KMS-11 (cell line): ENCODE results near the gene NPB.

Experiments
- H2AFZ ChIP-seq: fragments of 200-600 bp; sonication (generic); 2 replicates; pipeline ENCODE4 v1.6.1; 2016; ENCODE audit warnings: antibody characterized with exemption, mixed run types, low read depth
- H3K27ac ChIP-seq: fragments of 200-600 bp; sonication (generic); 2 replicates; pipeline ENCODE4 v1.6.1; 2016; ENCODE audit warnings: mild to moderate bottlenecking, mixed run types
- H3K27me3 ChIP-seq: fragments of 200-600 bp; sonication (generic); 2 replicates; pipeline ENCODE4 v1.6.1; 2017; ENCODE audit warnings: mild to moderate bottlenecking, low read depth, mixed run types, moderate library complexity; ENCODE audit not compliant: insufficient read depth
- H3K36me3 ChIP-seq: fragments of 200-600 bp; sonication (generic); 2 replicates; pipeline ENCODE4 v1.6.1; 2017; ENCODE audit warnings: mild to moderate bottlenecking, mixed run types; ENCODE audit not compliant: insufficient read depth
- H3K4me1 ChIP-seq: fragments of 200-600 bp; sonication (generic); 2 replicates; pipeline ENCODE4 v1.6.1; 2016; ENCODE audit warnings: mild to moderate bottlenecking, low read depth, mixed run types; ENCODE audit not compliant: poor library complexity, severe bottlenecking
- H3K4me2 ChIP-seq: fragments of 200-600 bp; sonication (generic); 2 replicates; pipeline ENCODE4 v1.7.0; 2016; ENCODE audit warnings: mild to moderate bottlenecking, mixed run types
- H3K4me3 ChIP-seq: fragments of 200-600 bp; sonication (generic); IDR thresholded peaks from 2 replicates; pipeline ENCODE4 v1.6.1; 2017; ENCODE audit warnings: low read depth, low read length, mixed read lengths; ENCODE audit not compliant: insufficient read depth
- H3K79me2 ChIP-seq: fragments of 200-600 bp; sonication (generic); 2 replicates; pipeline ENCODE4 v1.6.1; 2016; ENCODE audit warnings: low read depth, mixed run types; ENCODE audit not compliant: insufficient read depth
- H3K9ac ChIP-seq: fragments of 200-600 bp; sonication (generic); 2 replicates; pipeline ENCODE4 v1.6.1; 2016; ENCODE audit warnings: mild to moderate bottlenecking, mixed run types
- H4K20me1 ChIP-seq: fragments of 200-600 bp; sonication (generic); 2 replicates; pipeline ENCODE4 v1.6.1; 2016; ENCODE audit warnings: mild to moderate bottlenecking, mixed run types; ENCODE audit not compliant: insufficient read depth
- TF ChIP-seq, protein P1 (sequence below): fragments of 200-600 bp; sonication (generic); conservative IDR thresholded peaks from 2 replicates; pipeline ENCODE4 v1.6.1; 2017; ENCODE audit warnings: low read depth, mild to moderate bottlenecking, antibody characterized with exemption, low read length, moderate library complexity, mixed read lengths

Gene NPB

DNA sequence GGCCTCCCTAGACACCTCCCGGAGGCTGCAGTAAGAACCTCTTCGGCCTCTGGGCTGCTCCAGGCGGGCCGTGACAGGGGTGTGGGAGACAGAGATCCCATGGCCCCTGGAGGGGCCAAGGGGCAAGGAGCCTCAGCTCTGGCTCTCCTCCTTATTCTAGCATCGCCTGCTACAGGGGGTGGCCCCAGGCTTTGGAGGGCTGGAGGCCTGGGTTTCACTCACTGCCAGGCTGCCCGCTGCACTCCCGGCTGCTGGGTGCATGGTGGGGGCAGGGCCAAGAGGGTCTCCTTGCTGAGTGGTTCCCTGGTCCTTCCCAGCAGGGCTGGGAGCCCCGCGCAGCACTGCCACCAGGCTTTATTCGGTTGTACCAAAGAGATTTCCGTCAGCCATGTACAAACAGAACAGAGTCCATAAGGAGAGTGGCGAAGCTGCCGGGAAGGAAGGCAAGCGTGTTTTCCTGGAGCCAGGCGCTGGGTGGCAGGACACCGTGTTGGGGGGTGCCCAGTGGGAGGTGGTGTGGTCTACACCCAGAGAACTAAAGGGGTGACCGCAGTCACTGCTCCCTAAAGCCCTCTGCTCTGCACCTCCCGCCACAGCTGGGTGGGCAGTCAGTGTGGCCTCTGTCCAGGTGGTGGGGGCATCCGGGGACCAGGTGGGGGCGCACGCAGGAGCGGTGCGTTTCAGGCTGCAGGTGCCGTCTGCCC is 2.0 kb downstream of the NPB start:
- no peaks in the 10 kb centered on the region for H3K4me1 ChIP-seq
- no peaks in the 10 kb centered on the region for H3K79me2 ChIP-seq
- no peaks in the 10 kb centered on the region for H4K20me1 ChIP-seq
- H3K36me3 ChIP-seq = no peaks in the 10 kb centered on the region
- no peak overlapping the region for H2AFZ ChIP-seq
- no peaks in the 10 kb centered on the region for H3K27me3 ChIP-seq
- H3K9ac ChIP-seq = no peak overlapping the region
- H3K27ac ChIP-seq = no peak overlapping the region
- no peak overlapping the region for H3K4me2 ChIP-seq
- no peak overlapping the region for H3K4me3 ChIP-seq
- TF ChIP-seq, protein P1, sequence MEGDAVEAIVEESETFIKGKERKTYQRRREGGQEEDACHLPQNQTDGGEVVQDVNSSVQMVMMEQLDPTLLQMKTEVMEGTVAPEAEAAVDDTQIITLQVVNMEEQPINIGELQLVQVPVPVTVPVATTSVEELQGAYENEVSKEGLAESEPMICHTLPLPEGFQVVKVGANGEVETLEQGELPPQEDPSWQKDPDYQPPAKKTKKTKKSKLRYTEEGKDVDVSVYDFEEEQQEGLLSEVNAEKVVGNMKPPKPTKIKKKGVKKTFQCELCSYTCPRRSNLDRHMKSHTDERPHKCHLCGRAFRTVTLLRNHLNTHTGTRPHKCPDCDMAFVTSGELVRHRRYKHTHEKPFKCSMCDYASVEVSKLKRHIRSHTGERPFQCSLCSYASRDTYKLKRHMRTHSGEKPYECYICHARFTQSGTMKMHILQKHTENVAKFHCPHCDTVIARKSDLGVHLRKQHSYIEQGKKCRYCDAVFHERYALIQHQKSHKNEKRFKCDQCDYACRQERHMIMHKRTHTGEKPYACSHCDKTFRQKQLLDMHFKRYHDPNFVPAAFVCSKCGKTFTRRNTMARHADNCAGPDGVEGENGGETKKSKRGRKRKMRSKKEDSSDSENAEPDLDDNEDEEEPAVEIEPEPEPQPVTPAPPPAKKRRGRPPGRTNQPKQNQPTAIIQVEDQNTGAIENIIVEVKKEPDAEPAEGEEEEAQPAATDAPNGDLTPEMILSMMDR = no peak

DNA sequence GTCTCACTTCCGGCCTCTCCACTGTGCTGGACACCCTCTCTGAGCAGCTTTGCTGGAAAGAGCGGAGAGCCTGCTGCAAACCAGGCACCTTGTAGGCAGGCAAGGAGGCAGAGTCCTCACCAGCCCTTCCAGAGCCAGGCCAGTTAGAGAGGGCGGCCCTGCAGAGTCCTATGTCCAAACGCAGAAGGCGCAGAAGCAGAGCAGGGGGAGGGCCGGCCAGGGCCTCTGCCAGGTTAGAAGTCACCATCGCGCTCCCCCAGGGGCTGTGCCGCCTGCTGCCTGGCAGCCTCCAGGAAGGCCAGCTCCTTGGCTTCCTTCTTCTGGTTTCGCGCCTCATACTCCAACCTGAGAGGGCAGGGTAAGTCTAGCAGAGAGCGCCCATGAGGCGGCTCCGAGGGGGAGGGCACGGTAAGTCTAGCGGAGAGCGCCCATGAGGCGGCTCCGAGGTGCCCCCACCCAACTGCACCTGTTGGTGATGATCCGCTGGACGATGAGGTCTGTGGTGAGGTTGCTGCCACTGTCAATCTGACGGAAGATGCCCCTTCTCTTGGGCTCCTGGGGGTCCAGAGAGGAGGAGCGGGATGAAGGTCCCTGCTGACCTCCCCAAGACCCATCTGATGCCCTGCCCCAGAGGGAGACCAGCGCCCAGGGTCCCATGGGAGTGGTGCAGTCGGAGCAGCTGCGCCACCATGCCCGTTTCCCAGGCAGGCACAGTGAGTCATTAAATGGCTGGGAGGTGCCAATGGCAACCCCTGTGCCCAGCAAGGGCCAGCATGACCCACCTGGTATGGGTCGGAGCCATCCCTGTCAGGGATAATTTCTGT is 2.8 kb downstream of the NPB start:
- Histone ChIP-seq H3K9ac (no peak overlapping the region), H3K4me1 (peaks cover 4% of the 10 kb centered on the region), H3K4me2 (no peak overlapping the region), H3K36me3 (no peaks in the 10 kb centered on the region), H3K4me3 (no peak overlapping the region), H4K20me1 (no peaks in the 10 kb centered on the region), H3K27ac (no peak overlapping the region), H3K27me3 (no peaks in the 10 kb centered on the region), H3K79me2 (no peaks in the 10 kb centered on the region), H2AFZ (no peak overlapping the region)
- TF ChIP-seq, protein P1 = no peak

DNA sequence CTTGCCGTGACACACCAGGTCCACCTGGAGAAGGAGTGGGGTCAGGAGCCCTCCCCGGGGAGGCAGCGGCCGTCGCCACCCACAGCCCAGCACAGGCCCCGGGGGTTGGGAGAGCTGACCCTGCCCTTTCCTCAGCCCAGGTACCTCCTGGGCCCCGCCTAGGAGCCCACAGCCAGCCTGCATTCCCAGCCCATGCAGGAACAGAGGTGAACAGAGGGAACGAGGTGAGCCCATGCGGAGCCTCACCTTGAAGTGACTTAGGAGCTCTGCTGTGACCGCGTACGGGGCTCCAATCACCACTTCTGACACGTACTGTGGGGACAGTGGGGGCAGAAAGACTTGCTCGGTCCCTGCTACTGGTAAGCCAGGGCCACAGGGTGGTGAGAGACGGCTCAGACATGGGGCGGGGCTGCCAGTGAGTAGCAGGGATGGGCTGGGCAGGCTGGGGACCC is 3.4 kb downstream of the NPB start:
- Histone ChIP-seq H3K27ac (no peak overlapping the region), H2AFZ (no peak overlapping the region), H3K4me2 (no peak overlapping the region), H4K20me1 (no peaks in the 10 kb centered on the region), H3K36me3 (no peaks in the 10 kb centered on the region), H3K9ac (no peak overlapping the region), H3K4me1 (peaks cover 11% of the 10 kb centered on the region), H3K4me3 (no peak overlapping the region), H3K79me2 (no peaks in the 10 kb centered on the region), H3K27me3 (no peaks in the 10 kb centered on the region)
- TF ChIP-seq, protein P1 = no peak

DNA sequence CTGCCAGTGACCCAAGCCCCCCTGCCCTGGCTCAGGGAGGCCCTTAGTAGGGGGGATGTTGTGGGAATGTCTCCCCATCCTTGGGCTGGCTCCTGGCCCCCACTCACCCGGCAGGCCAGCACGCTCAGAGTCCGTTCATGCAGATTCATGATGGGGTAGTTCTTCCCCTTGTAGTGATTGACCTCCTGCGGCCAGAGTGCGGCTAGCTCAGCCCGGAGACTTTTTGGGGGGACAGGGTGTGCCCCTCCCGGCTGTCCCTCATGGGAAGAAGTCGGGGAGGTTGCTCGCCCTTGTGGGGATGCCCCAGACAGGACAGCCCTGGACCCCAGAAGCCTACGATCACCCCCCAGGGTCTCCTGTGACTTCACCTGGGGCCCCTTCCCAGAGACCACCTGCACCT is 4.0 kb downstream of the NPB start:
- peaks cover 13% of the 10 kb centered on the region for H3K4me1 ChIP-seq
- H3K27ac ChIP-seq = no peak overlapping the region
- TF ChIP-seq, protein P1 = no peak
- no peak overlapping the region for H3K9ac ChIP-seq
- H3K27me3 ChIP-seq = no peaks in the 10 kb centered on the region
- H3K4me3 ChIP-seq = no peak overlapping the region
- H3K79me2 ChIP-seq = no peaks in the 10 kb centered on the region
- no peak overlapping the region for H3K4me2 ChIP-seq
- no peaks in the 10 kb centered on the region for H3K36me3 ChIP-seq
- no peaks in the 10 kb centered on the region for H4K20me1 ChIP-seq
- H2AFZ ChIP-seq = no peak overlapping the region
